Endodermal cell (in vitro differentiated cells): ENCODE data around the gene REXO5. TPM values are rescaled to one million over a fixed set of nuclear protein-coding genes. Genes with fewer than 3 reads are reported as not detected.
A peak's percentile ranks its signal among the peaks of the same experiment; 100 is the strongest.

ENCODE experiments used
- DNase-seq: peaks from one replicate; pipeline ENCODE4 v3.0.0-alpha.2; 2017
- H3K27ac ChIP-seq: 2 replicates; pipeline ENCODE4 v1.5.1; 2013; ENCODE audit warnings: mild to moderate bottlenecking, low read depth, low read length, moderate library complexity
- H3K27me3 ChIP-seq: 2 replicates; pipeline ENCODE4 v1.6.1; 2013; ENCODE audit warnings: mild to moderate bottlenecking, low read length, moderate library complexity; ENCODE audit not compliant: insufficient read depth, control insufficient read depth, poor library complexity, severe bottlenecking
- H3K36me3 ChIP-seq: 2 replicates; pipeline ENCODE4 v1.7.0; 2013; ENCODE audit warnings: mild to moderate bottlenecking, low read length, moderate library complexity; ENCODE audit not compliant: control insufficient read depth, insufficient read depth
- H3K4me1 ChIP-seq: one replicate; pipeline ENCODE4 v1.7.0; 2013; ENCODE audit warnings: low read length; ENCODE audit not compliant: control insufficient read depth, insufficient read depth
- H3K4me3 ChIP-seq: 2 replicates; pipeline ENCODE4 v1.5.1; 2013; ENCODE audit warnings: mild to moderate bottlenecking, low read length, moderate library complexity
- H3K9ac ChIP-seq: 2 replicates; pipeline ENCODE4 v1.6.1; 2013; ENCODE audit warnings: mild to moderate bottlenecking, low read length, moderate library complexity; ENCODE audit not compliant: poor library complexity, severe bottlenecking; ENCODE audit errors: extremely low read depth
- H3K9me3 ChIP-seq: 2 replicates; pipeline ENCODE4 v1.6.1; 2013; ENCODE audit warnings: mild to moderate bottlenecking, low read length, moderate library complexity; ENCODE audit not compliant: control insufficient read depth
- H3K27ac Mint-ChIP-seq: 2 replicates; pipeline ENCODE4 v1.8.0; 2020; ENCODE audit warnings: mixed read lengths
- H3K27me3 Mint-ChIP-seq: 2 replicates; pipeline ENCODE4 v1.8.0; 2021; ENCODE audit warnings: mild to moderate bottlenecking, mixed read lengths; ENCODE audit not compliant: insufficient read depth
- H3K36me3 Mint-ChIP-seq: 2 replicates; pipeline ENCODE4 v1.8.0; 2020; ENCODE audit warnings: low read depth, mixed read lengths
- H3K4me1 Mint-ChIP-seq: 2 replicates; pipeline ENCODE4 v1.8.0; 2020; ENCODE audit warnings: mixed read lengths
- H3K4me3 Mint-ChIP-seq: 2 replicates; pipeline ENCODE4 v1.8.0; 2020; ENCODE audit warnings: mild to moderate bottlenecking, moderate library complexity, mixed read lengths
- H3K9me3 Mint-ChIP-seq: 2 replicates; pipeline ENCODE4 v1.8.0; 2020; ENCODE audit warnings: mild to moderate bottlenecking, mixed read lengths
- WGBS, 2 experiments: methylation state at CpG; one replicate each; pipeline versions ENCODE4 v1.1.5 to v1.1.7; 2013; ENCODE audit warnings: missing lambda C conversion rate in 2 of 2, mixed read lengths in 1 of 2; ENCODE audit not compliant: insufficient coverage in 1 of 2, insufficient read length in 1 of 2; 5-methylcytosine and 5-hydroxymethylcytosine counted together
- total RNA-seq, 2 donors: library from RNA; stranded (reverse); fragmentation: NEBNext Ultra II Directional in 1 of 2; extraction: Animal tissue kit (Norgen Biotek cat#: 25700) in 1 of 2; gene quantifications; 2 replicates in 1 of 2; 3 replicates in 1 of 2; pipeline ENCODE4 v1.2.1, GENCODE V29; 2021
- TF ChIP-seq, protein P1 (sequence below): fragments of 200-600 bp; sonication (generic); conservative IDR thresholded peaks from 2 replicates; pipeline ENCODE4 v1.5.0; 2021; ENCODE audit warnings: antibody characterized with exemption, mild to moderate bottlenecking

REXO5 gene
- total RNA-seq, 2 donors from 2014 or later, result 4.3 to 10.2 TPM

DNA sequence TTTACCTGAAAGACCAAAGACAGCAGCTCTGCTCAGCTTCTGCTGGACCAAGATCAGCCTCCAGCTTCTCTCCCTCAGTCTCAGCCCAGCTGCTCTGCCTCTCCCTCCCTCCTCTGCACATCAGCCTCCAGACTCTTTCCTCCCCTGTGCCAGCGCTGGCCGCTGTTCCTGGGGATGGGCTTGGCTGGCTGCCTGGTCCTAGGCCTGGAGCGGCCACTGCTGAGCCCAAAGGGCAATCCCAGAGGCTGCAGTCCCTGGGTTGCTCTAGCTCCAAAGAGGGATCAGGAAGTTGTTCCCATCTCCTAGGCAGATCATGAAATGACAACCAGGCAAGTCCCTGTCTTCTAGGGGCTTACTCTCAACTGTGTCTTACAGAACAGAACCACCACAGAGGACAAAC lies 62.6 kb downstream of the REXO5 start:
- Mint-ChIP-seq H3K27me3 (no peaks in the 10 kb centered on the region), H3K9me3 (no peaks in the 10 kb centered on the region), H3K4me3 (no peak overlapping the region), H3K27ac (peak overlapping the region; percentile 9), H3K4me1 (peaks cover 54% of the 10 kb centered on the region), H3K36me3 (peaks cover 4% of the 10 kb centered on the region)
- peaks cover 5% of the 10 kb centered on the region for H3K36me3 ChIP-seq
- TF ChIP-seq, protein P1, sequence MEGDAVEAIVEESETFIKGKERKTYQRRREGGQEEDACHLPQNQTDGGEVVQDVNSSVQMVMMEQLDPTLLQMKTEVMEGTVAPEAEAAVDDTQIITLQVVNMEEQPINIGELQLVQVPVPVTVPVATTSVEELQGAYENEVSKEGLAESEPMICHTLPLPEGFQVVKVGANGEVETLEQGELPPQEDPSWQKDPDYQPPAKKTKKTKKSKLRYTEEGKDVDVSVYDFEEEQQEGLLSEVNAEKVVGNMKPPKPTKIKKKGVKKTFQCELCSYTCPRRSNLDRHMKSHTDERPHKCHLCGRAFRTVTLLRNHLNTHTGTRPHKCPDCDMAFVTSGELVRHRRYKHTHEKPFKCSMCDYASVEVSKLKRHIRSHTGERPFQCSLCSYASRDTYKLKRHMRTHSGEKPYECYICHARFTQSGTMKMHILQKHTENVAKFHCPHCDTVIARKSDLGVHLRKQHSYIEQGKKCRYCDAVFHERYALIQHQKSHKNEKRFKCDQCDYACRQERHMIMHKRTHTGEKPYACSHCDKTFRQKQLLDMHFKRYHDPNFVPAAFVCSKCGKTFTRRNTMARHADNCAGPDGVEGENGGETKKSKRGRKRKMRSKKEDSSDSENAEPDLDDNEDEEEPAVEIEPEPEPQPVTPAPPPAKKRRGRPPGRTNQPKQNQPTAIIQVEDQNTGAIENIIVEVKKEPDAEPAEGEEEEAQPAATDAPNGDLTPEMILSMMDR, result no peak
- peak; percentile 55 for DNase-seq
- peaks cover 27% of the 10 kb centered on the region for H3K4me1 ChIP-seq
- H3K4me3 ChIP-seq, result no peak overlapping the region
- H3K9me3 ChIP-seq, result no peaks in the 10 kb centered on the region
- H3K9ac ChIP-seq, result no peak overlapping the region
- no peak overlapping the region for H3K27ac ChIP-seq
- WGBS, 2 experiments, result 0 to 61% methylated on average over 1 to 3 of the region's 3 CpGs
- no peaks in the 10 kb centered on the region for H3K27me3 ChIP-seq

DNA sequence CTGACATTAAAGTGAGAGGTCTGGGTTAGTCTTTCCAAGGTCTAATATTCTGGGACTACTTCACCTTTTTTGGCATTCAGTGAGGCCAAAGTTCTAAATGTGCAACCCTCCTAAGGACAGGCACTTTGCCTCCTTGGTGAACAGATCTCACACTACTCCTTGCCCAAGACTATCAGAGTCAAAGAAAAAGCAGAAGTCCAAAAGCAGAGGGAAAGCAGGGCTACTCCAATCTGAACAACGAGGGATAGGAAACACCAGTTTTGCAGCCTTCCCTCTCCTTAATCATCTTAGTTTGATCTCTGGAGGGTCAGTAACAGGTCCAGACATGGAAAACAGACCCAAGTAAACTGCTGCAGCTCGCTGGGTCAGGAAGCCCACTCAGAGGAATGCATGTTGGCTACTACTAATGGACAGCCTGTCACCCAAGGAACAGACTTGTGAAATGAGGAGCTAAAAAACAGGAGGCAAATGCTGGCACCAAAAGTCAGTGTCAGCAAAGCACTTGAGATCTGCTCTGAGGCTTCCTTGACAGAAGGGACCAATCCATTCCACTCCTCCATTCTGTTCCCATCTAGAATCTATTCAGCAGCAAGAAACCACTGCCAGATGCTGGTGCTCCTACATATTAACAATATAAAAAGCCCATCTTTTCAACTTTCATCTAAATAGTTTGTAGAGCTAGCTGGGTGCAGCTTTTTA lies 63.9 kb downstream of the REXO5 start:
- H3K9ac ChIP-seq, result no peak overlapping the region
- Mint-ChIP-seq H3K4me3 (no peak overlapping the region), H3K36me3 (no peaks in the 10 kb centered on the region), H3K27ac (no peak overlapping the region), H3K27me3 (no peaks in the 10 kb centered on the region), H3K4me1 (peaks cover 66% of the 10 kb centered on the region), H3K9me3 (no peaks in the 10 kb centered on the region)
- no peak for DNase-seq
- no peak overlapping the region for H3K27ac ChIP-seq
- TF ChIP-seq, protein P1, result no peak
- no peak overlapping the region for H3K4me3 ChIP-seq
- H3K36me3 ChIP-seq, result peaks cover 4% of the 10 kb centered on the region
- H3K27me3 ChIP-seq, result no peaks in the 10 kb centered on the region
- H3K4me1 ChIP-seq, result peaks cover 35% of the 10 kb centered on the region
- no peaks in the 10 kb centered on the region for H3K9me3 ChIP-seq
- WGBS, 2 experiments, result 85 to 91% methylated on average over 1 to 2 of the region's 2 CpGs

- DNase-seq, result no peak
- Mint-ChIP-seq H3K4me1 (peaks cover 61% of the 10 kb centered on the region), H3K9me3 (no peaks in the 10 kb centered on the region), H3K27ac (no peak overlapping the region), H3K36me3 (no peaks in the 10 kb centered on the region), H3K4me3 (no peak overlapping the region), H3K27me3 (no peaks in the 10 kb centered on the region)
- Histone ChIP-seq H3K9ac (no peak overlapping the region), H3K27ac (no peak overlapping the region), H3K4me3 (no peak overlapping the region), H3K27me3 (no peaks in the 10 kb centered on the region), H3K9me3 (no peaks in the 10 kb centered on the region), H3K4me1 (peaks cover 29% of the 10 kb centered on the region), H3K36me3 (no peaks in the 10 kb centered on the region)
- TF ChIP-seq, protein P1, result no peak
- WGBS, 2 experiments, result 46 to 50% methylated on average over 2 of the region's 2 CpGs
These were observed 64.9 kb downstream of the REXO5 start for GRCh38 chr16:20871258-20871657.
